Measurements from ENCODE around the gene RIPOR3.

- TF ChIP-seq YY1 (IDR thresholded peaks at IDR 0.05) (no peak), GABPA (IDR thresholded peaks at IDR 0.05 in 1 of 2, conservative IDR thresholded peaks at IDR 0.05 in 1 of 2) (no peak), CTCF (IDR thresholded peaks at IDR 0.05; ENCODE audit: low read depth, low read length, missing input control) (no peak), JUND (IDR thresholded peaks at IDR 0.05) (no peak)
These were observed 4.0 kb upstream of the RIPOR3 start for GRCh38 chr20:50695135-50695872.

Measured in liver (tissue), 3 donors.